H1 (cell line): Measurements from ENCODE around the gene ZBTB42.

ENCODE experiments used
- CTCF ChIP-seq, 3 experiments: IDR thresholded peaks; 1 replicate in 2 of 3; 2 replicates in 1 of 3; pipeline versions ENCODE4 v1.5.1 to v1.6.1; 2011; ENCODE audit warnings: low read length in 3 of 3, mild to moderate bottlenecking in 3 of 3, inconsistent platforms in 2 of 3, low read depth in 1 of 3, moderate library complexity in 1 of 3; ENCODE audit not compliant: insufficient read depth in 1 of 3; ENCODE audit errors: control extremely low read depth in 1 of 3
- POLR2A ChIP-seq, 2 experiments: IDR thresholded peaks; 1 replicate in 1 of 2; 2 replicates in 1 of 2; pipeline ENCODE4 v1.6.1; 2011; ENCODE audit warnings: low read depth in 2 of 2, low read length in 2 of 2, mild to moderate bottlenecking in 2 of 2; ENCODE audit errors: control extremely low read depth in 1 of 2

GRCh38 chr14:104818714-104819161 is 17.8 kb downstream of the ZBTB42 start:
- TF ChIP-seq POLR2A (IDR thresholded peaks at IDR 0.05; ENCODE audit: control extremely low read depth in 1 of 2, low read depth in 2 of 2, low read length in 2 of 2) (no peak), CTCF (IDR thresholded peaks at IDR 0.05; ENCODE audit: control extremely low read depth in 1 of 3, insufficient read depth in 1 of 3, low read depth in 1 of 3, low read length in 3 of 3) (no peak)
